ENCODE results near the gene TSPO. TPM values are rescaled to one million over a fixed set of nuclear protein-coding genes. Genes with fewer than 3 reads are reported as not detected.

TSPO gene
- total RNA-seq, 4 donors from 2014 or later: 276 to 910 (median 610) TPM

GRCh38 chr22:43210631-43211515 lies 59.5 kb downstream of the TSPO start:
- no peak for TF ChIP-seq CTCF (IDR thresholded peaks at IDR 0.05; ENCODE audit: low read depth)

GRCh38 chr22:43211941-43212433 lies 60.6 kb downstream of the TSPO start:
- no peak for TF ChIP-seq CTCF (IDR thresholded peaks at IDR 0.05; ENCODE audit: low read depth)

- TF ChIP-seq CTCF (IDR thresholded peaks at IDR 0.05; ENCODE audit: low read depth): no peak
These were observed 61.1 kb downstream of the TSPO start for GRCh38 chr22:43212434-43212952.

Other genes starting within 250 kb of the TSPO start
- 10 to 100 TPM; 36.5 to 45.8 (median 39.9) TPM for gene PACSIN2, start 136.4 kb upstream of the TSPO start, total RNA-seq
- 1 to 10 TPM; 1.6 to 5.6 (median 4.1) TPM for gene TTLL1, start 62.2 kb upstream of the TSPO start, total RNA-seq
- 1 to 10 TPM in 1 of 4 donors, not detected in 3; 1.4 TPM for gene BIK, start 40.8 kb upstream of the TSPO start, total RNA-seq
- gene MCAT, start 8.2 kb upstream of the TSPO start, total RNA-seq: 10 to 100 TPM in 3 of 4 donors, 1 to 10 TPM in 1; 6.7 to 27.9 (median 16.6) TPM
- gene TTLL12, start 35.6 kb downstream of the TSPO start, total RNA-seq: 10 to 100 TPM; 14.4 to 34.5 (median 25.7) TPM
- 1 to 10 TPM in 3 of 4 donors, under 1 TPM in 1; 0.66 to 4.6 (median 1.7) TPM for gene SCUBE1, start 191.8 kb downstream of the TSPO start, total RNA-seq

Data from subcutaneous adipose tissue (tissue), 4 donors.